HL-60 (cell line): Measurements from ENCODE around the gene ARID1B.

ENCODE experiments used
- CTCF ChIP-seq: IDR thresholded peaks from one replicate; pipeline ENCODE4 v1.5.1; 2011; ENCODE audit warnings: low read length, control low read depth, inconsistent platforms; ENCODE audit not compliant: insufficient read depth
- GABPA ChIP-seq: IDR thresholded peaks from 2 replicates; pipeline ENCODE4 v1.6.1; 2012; ENCODE audit warnings: low read depth
- POLR2AphosphoS5 ChIP-seq: IDR thresholded peaks from 2 replicates; pipeline ENCODE4 v1.6.1; 2012; ENCODE audit warnings: low read depth

GRCh38 chr6:157002774-157003173 is 225.6 kb downstream of the ARID1B start:
- no peak for TF ChIP-seq POLR2AphosphoS5
- TF ChIP-seq CTCF: no peak
- no peak for TF ChIP-seq GABPA
